ENCODE results near the gene PATJ.
"Not testable (repeated sequence)": the region's sequence is repeated elsewhere in the genome, so short reads cannot be mapped to it uniquely, and the experiment has no call there.

DNA sequence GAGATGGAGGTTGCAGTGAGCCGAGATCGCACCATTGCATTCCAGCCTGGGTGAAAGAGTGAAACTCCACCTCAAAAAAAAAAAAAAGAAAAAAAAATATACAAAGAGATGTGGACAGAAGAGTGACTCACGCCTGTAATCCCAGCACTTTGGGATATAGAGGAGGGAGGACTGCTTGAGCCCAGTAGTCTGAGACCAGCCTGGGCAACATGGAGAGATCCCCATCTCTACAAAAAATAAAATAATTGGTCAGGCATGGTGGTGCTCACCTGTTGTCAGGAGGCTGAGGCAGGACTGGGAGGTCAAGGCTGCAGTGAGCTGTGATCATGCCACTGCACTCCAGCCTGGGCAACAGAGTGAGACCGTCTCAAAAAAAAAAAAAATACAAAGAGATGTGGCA lies 31.0 kb upstream of the PATJ start:
- TF ChIP-seq POLR2AphosphoS5 (IDR thresholded peaks at IDR 0.05; ENCODE audit: borderline replicate concordance, low read depth, low read length); FOXP2 (optimal IDR thresholded peaks at IDR 0.05; ENCODE audit: control extremely low read depth, extremely low read length, insufficient read depth); EZH2 (IDR thresholded peaks at IDR 0.05): not testable (repeated sequence)
